HCT116 (cell line): ENCODE measurements around the gene SLC5A12. TPM values are rescaled to one million over a fixed set of nuclear protein-coding genes. Genes with fewer than 3 reads are reported as not detected.
"Not testable (repeated sequence)": the region's sequence is repeated elsewhere in the genome, so short reads cannot be mapped to it uniquely, and the experiment has no call there.

Source experiments
- ATAC-seq: fragments of 200-7000 bp; cut with Tn5 transposase; 2 replicates; pipeline ENCODE4 v1.9.1; 2020; ENCODE audit warnings: mild to moderate bottlenecking, moderate library complexity
- BruUV-seq: library from RNA; stranded (reverse); fragments of 400-500 nt; replicated peaks from 2 replicates; lab custom pipeline; 2021; lab: Mats Ljungman, UMichigan
- CTCF ChIA-PET: fragments of 300-600 bp; sonication (Branson Sonifier 250); formaldehyde crosslinking; loops from one replicate; lab custom pipeline; 2021; ENCODE audit warnings: antibody characterized with exemption; lab: Charles Lee
- POLR2A ChIA-PET: fragments of 300-600, 350-600 bp; sonication (Branson Sonifier 250); formaldehyde crosslinking; loops from one replicate; lab custom pipeline; 2021; ENCODE audit warnings: antibody characterized with exemption; lab: Charles Lee
- RAD21 ChIA-PET, 2 experiments: fragments of 300-600 bp; sonication (Branson Sonifier 250); formaldehyde crosslinking; loops; one replicate each; lab custom pipeline; 2023; ENCODE audit warnings: low total read pairs in 2 of 2; ENCODE audit not compliant: uncharacterized antibody in 2 of 2, unreplicated experiment in 2 of 2, low non-redundant PET in 1 of 2; lab: Charles Lee
- DNase-seq: peaks from one replicate; pipeline ENCODE4 v3.0.0-alpha.2; 2010; ENCODE audit warnings: low read depth, low spot score
- H2AFZ ChIP-seq: fragments of 200-600 bp; shearing (Covaris generic), sonication (generic); 2 replicates; pipeline ENCODE4 v1.6.1; 2017; ENCODE audit warnings: low read depth, mixed run types, mixed read lengths, antibody characterized with exemption, low read length; ENCODE audit not compliant: poor library complexity, severe bottlenecking
- H3K27ac ChIP-seq: 2 replicates; pipeline ENCODE4 v1.5.1; 2012; ENCODE audit warnings: low read depth, low read length
- H3K27me3 ChIP-seq: fragments of 200-600 bp; sonication (generic); 2 replicates; pipeline ENCODE4 v1.6.1; 2016; ENCODE audit warnings: mixed run types, low read length, mixed read lengths; ENCODE audit not compliant: insufficient read depth
- H3K36me3 ChIP-seq, 2 experiments: fragments of 200-500 bp in 1 of 2; fragments of 200-600 bp in 1 of 2; sonication (Bioruptor generic) in 1 of 2; sonication (generic) in 1 of 2; 2 replicates each; pipeline versions ENCODE4 v1.5.1 to v1.6.1; 2014 to 2016; ENCODE audit warnings: low read length in 2 of 2, inconsistent platforms in 1 of 2, mixed read lengths in 1 of 2, mixed run types in 1 of 2; ENCODE audit not compliant: insufficient read depth in 2 of 2, control insufficient read depth in 1 of 2
- H3K4me1 ChIP-seq, 2 experiments: fragments of 200-600 bp in 1 of 2; sonication (generic) in 1 of 2; 2 replicates each; pipeline versions ENCODE4 v1.5.1 to v1.6.1; 2012 to 2017; ENCODE audit warnings: low read length in 2 of 2, inconsistent platforms in 1 of 2, mild to moderate bottlenecking in 1 of 2, mixed read lengths in 1 of 2, mixed run types in 1 of 2, moderate library complexity in 1 of 2; ENCODE audit not compliant: insufficient read depth in 2 of 2, control insufficient read depth in 1 of 2
- H3K4me2 ChIP-seq: fragments of 200-600 bp; sonication (generic); 2 replicates; pipeline ENCODE4 v1.6.1; 2017; ENCODE audit warnings: mixed run types, low read length, mixed read lengths
- H3K4me3 ChIP-seq, 2 experiments: fragments of 200-600 bp in 1 of 2; sonication (generic) in 1 of 2; replicated peaks in 1 of 2; 2 replicates each; pipeline ENCODE4 v1.5.1; 2011 to 2016; ENCODE audit warnings: low read length in 2 of 2, control low read depth in 1 of 2, low read depth in 1 of 2, mild to moderate bottlenecking in 1 of 2, mixed read lengths in 1 of 2, mixed run types in 1 of 2
- H3K79me2 ChIP-seq: fragments of 200-600 bp; sonication (generic); 2 replicates; pipeline ENCODE4 v1.6.1; 2017; ENCODE audit warnings: mild to moderate bottlenecking, mixed run types, low read length, moderate library complexity, mixed read lengths; ENCODE audit not compliant: insufficient read depth
- H3K9ac ChIP-seq: fragments of 200-600 bp; sonication (generic); 2 replicates; pipeline ENCODE4 v1.6.1; 2016; ENCODE audit warnings: low read length, mixed read lengths
- H3K9me2 ChIP-seq: fragments of 200-600 bp; sonication (generic), shearing (Covaris generic); 2 replicates; pipeline ENCODE4 v1.6.1; 2017; ENCODE audit warnings: mixed run types, mild to moderate bottlenecking, moderate library complexity; ENCODE audit not compliant: insufficient read depth
- H3K9me3 ChIP-seq, 2 experiments: fragments of 200-500 bp in 1 of 2; fragments of 200-600 bp in 1 of 2; sonication (Bioruptor generic) in 1 of 2; sonication (generic) in 1 of 2; 2 replicates each; pipeline ENCODE4 v1.6.1; 2014 to 2017; ENCODE audit warnings: low read length in 2 of 2, mixed read lengths in 2 of 2, inconsistent platforms in 1 of 2, low read depth in 1 of 2, mild to moderate bottlenecking in 1 of 2, mixed run types in 1 of 2, moderate library complexity in 1 of 2; ENCODE audit not compliant: control insufficient read depth in 1 of 2, insufficient read depth in 1 of 2
- H4K20me1 ChIP-seq: fragments of 200-600 bp; sonication (generic), shearing (Covaris generic); 2 replicates; pipeline ENCODE4 v1.6.1; 2017; ENCODE audit warnings: mixed run types, mild to moderate bottlenecking, moderate library complexity; ENCODE audit not compliant: insufficient read depth
- RAD21 ChIP-seq: IDR thresholded peaks from 2 replicates; pipeline ENCODE4 v1.6.1; 2012; ENCODE audit warnings: low read depth, mild to moderate bottlenecking
- intact Hi-C: fragments of 100-400 bp; cut with micrococcal nuclease; formaldehyde crosslinking; loops from 2 replicates; pipeline ENCODE4 v1.10.0; 2022
- total RNA-seq: library from RNA; stranded (reverse); gene quantifications from one replicate; pipeline ENCODE4 v1.2.1, GENCODE V29; 2021; ENCODE audit not compliant: unreplicated experiment
- TF ChIP-seq, protein P1 (sequence below): IDR thresholded peaks from 2 replicates; pipeline ENCODE4 v1.6.1; 2012
- TF ChIP-seq, protein P2 (sequence below), 3 experiments: fragments of 200-600 bp in 1 of 3; sonication (generic) in 1 of 3; IDR thresholded peaks in 2 of 3; conservative IDR thresholded peaks in 1 of 3; 2 replicates each; pipeline ENCODE4 v1.5.1; 2012 to 2017; ENCODE audit warnings: low read depth in 2 of 3, low read length in 2 of 3, antibody characterized with exemption in 1 of 3, borderline replicate concordance in 1 of 3, control low read depth in 1 of 3, mild to moderate bottlenecking in 1 of 3, mixed read lengths in 1 of 3, mixed run types in 1 of 3, moderate library complexity in 1 of 3; ENCODE audit not compliant: insufficient read depth in 1 of 3

The SLC5A12 gene
- total RNA-seq, 1 experiment from 2014 or later, result not detected

DNA sequence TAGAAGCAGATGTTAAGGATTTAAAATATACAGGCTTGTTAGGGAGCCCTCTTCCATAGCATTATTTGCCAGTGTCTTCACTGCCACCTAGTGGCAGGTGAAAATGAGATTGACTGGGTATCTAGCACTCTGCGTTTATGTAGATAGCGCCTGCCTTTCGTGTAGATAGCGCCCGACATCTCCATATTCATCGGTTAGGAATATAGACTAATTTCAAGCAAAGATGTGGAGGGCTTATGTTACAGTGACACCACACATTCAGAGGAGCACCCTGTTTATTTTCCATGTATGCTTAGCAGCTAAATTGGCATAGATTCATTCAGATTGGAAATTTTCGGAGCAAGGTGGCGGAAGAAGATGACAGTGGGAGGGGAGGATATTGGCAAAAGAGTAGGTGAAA, 72.0 kb downstream of the SLC5A12 start:
- no peaks in the 10 kb centered on the region for H3K79me2 ChIP-seq
- no peaks in the 10 kb centered on the region for H3K9me2 ChIP-seq
- ChIA-PET RAD21 (no interaction called here), POLR2A (no interaction called here), CTCF (no interaction called here)
- ATAC-seq (peak; percentile 61; the same call in 1 of the 2 replicates), DNase-seq (peak; percentile 3)
- no peak overlapping the region for H3K27ac ChIP-seq
- no peak overlapping the region for H3K4me2 ChIP-seq
- BruUV-seq, result no TSS peak
- intact Hi-C loops, result loop anchor here (10.0 kb wide), 1 partner anchor 355 kb away; no protein-coding TSS in a partner anchor
- H4K20me1 ChIP-seq, result no peaks in the 10 kb centered on the region
- H3K9me3 ChIP-seq, result peaks cover 0 to 5% of the 10 kb centered on the region in 2 experiments; a peak in 2 of 4 replicates
- H3K36me3 ChIP-seq, result no peaks in the 10 kb centered on the region
- no peaks in the 10 kb centered on the region for H3K27me3 ChIP-seq
- H3K9ac ChIP-seq, result no peak overlapping the region
- TF ChIP-seq, protein P1, sequence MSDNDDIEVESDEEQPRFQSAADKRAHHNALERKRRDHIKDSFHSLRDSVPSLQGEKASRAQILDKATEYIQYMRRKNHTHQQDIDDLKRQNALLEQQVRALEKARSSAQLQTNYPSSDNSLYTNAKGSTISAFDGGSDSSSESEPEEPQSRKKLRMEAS, result no peak
- TF ChIP-seq, protein P2, sequence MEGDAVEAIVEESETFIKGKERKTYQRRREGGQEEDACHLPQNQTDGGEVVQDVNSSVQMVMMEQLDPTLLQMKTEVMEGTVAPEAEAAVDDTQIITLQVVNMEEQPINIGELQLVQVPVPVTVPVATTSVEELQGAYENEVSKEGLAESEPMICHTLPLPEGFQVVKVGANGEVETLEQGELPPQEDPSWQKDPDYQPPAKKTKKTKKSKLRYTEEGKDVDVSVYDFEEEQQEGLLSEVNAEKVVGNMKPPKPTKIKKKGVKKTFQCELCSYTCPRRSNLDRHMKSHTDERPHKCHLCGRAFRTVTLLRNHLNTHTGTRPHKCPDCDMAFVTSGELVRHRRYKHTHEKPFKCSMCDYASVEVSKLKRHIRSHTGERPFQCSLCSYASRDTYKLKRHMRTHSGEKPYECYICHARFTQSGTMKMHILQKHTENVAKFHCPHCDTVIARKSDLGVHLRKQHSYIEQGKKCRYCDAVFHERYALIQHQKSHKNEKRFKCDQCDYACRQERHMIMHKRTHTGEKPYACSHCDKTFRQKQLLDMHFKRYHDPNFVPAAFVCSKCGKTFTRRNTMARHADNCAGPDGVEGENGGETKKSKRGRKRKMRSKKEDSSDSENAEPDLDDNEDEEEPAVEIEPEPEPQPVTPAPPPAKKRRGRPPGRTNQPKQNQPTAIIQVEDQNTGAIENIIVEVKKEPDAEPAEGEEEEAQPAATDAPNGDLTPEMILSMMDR (IDR thresholded peaks at IDR 0.05 in 2 of 3, conservative IDR thresholded peaks at IDR 0.05 in 1 of 3; ENCODE audit: borderline replicate concordance in 1 of 3, insufficient read depth in 1 of 3, low read depth in 2 of 3, low read length in 2 of 3), result peak in 2 of 3 experiments; percentile 48 to 56; a peak in 3 of 6 replicates
- peak; percentile 20; the same call in 1 of the 2 replicates for TF ChIP-seq RAD21
- no peaks in the 10 kb centered on the region for H3K4me1 ChIP-seq
- H3K4me3 ChIP-seq, result no peak overlapping the region
- no peak overlapping the region for H2AFZ ChIP-seq

DNA sequence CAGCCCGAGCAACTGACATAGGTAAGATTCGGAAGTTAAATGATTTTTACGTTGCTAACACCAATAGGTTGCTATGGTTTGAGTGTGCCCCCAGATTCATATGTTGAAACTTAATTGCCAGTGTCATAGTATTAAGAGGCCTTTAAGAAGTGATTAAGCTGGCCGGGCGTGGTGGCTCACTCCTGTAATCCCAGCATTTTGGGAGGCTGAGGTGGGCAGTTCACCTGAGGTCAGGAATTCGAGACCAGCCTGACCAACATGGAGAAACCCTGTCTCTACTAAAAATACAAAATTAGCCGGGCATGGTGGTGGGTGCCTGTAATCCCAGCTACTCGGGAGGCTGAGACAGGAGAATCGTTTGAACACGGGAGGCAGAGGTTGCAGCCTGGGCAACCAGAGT, 78.5 kb downstream of the SLC5A12 start:
- BruUV-seq, POLR2A ChIA-PET, H3K9ac ChIP-seq, H2AFZ ChIP-seq, H3K27ac ChIP-seq, RAD21 ChIA-PET, H3K36me3 ChIP-seq, ATAC-seq, H3K9me2 ChIP-seq, H3K4me2 ChIP-seq, intact Hi-C loops, H3K4me1 ChIP-seq, H3K4me3 ChIP-seq, H3K9me3 ChIP-seq, H4K20me1 ChIP-seq, H3K79me2 ChIP-seq, CTCF ChIA-PET, H3K27me3 ChIP-seq, DNase-seq: not testable (repeated sequence)
